Skin epidermis (tissue), 12 donors: ENCODE measurements around the gene PLA2G6.

Experiments
- H3K27ac ChIP-seq, 21 experiments: fragments of 200-600 bp; sonication (generic) in 11 of 21; one replicate each; pipeline ENCODE4 v1.5.0; 2020; ENCODE audit warnings: mild to moderate bottlenecking in 3 of 21, inconsistent platforms in 2 of 21, moderate library complexity in 2 of 21
- H3K4me3 ChIP-seq, 7 experiments: fragments of 200-600 bp; sonication (generic) in 2 of 7; one replicate each; pipeline ENCODE4 v1.5.0; 2020; ENCODE audit warnings: inconsistent platforms in 2 of 7, mild to moderate bottlenecking in 2 of 7, moderate library complexity in 1 of 7

PLA2G6 gene

GRCh38 chr22:38103641-38104040 lies 78.0 kb downstream of the PLA2G6 start:
- H3K4me3 ChIP-seq = no peak overlapping the region

GRCh38 chr22:38098410-38099249 lies 83.0 kb downstream of the PLA2G6 start:
- Histone ChIP-seq H3K4me3 (no peak overlapping the region), H3K27ac (peak overlapping the region in 4 of 21 experiments; percentile 41 to 76 (median 57))

More at GRCh38 chr22:38103641-38104040, 78.0 kb downstream of the PLA2G6 start:
- H3K27ac ChIP-seq = no peak overlapping the region

GRCh38 chr22:38097557-38098409 lies 83.8 kb downstream of the PLA2G6 start:
- H3K4me3 ChIP-seq = no peak overlapping the region
- peak overlapping the region in 4 of 21 experiments; percentile 22 to 76 (median 39) for H3K27ac ChIP-seq

GRCh38 chr22:38097058-38097457 lies 84.6 kb downstream of the PLA2G6 start:
- no peak overlapping the region for H3K4me3 ChIP-seq
- no peak overlapping the region for H3K27ac ChIP-seq

GRCh38 chr22:38089474-38089851 lies 92.2 kb downstream of the PLA2G6 start:
- Histone ChIP-seq H3K4me3 (peak overlapping the region in 3 of 7 experiments; percentile 11 to 27 (median 13)), H3K27ac (peak overlapping the region in 1 of 21 experiments; percentile 26)

GRCh38 chr22:38088629-38089473 lies 92.8 kb downstream of the PLA2G6 start:
- H3K27ac ChIP-seq = peak overlapping the region in 2 of 21 experiments; percentile 26 to 47
- peak overlapping the region in 6 of 7 experiments; percentile 1 to 27 (median 12) for H3K4me3 ChIP-seq

GRCh38 chr22:38087855-38088254 lies 93.8 kb downstream of the PLA2G6 start:
- Histone ChIP-seq H3K4me3 (no peak overlapping the region), H3K27ac (no peak overlapping the region)

GRCh38 chr22:38086942-38087341 lies 94.7 kb downstream of the PLA2G6 start:
- no peak overlapping the region for H3K4me3 ChIP-seq
- no peak overlapping the region for H3K27ac ChIP-seq

GRCh38 chr22:38086001-38086845 lies 95.4 kb downstream of the PLA2G6 start:
- Histone ChIP-seq H3K27ac (no peak overlapping the region), H3K4me3 (no peak overlapping the region)

GRCh38 chr22:38085501-38085900 lies 96.1 kb downstream of the PLA2G6 start:
- H3K4me3 ChIP-seq = no peak overlapping the region
- no peak overlapping the region for H3K27ac ChIP-seq

- H3K4me3 ChIP-seq = no peak overlapping the region
- H3K27ac ChIP-seq = no peak overlapping the region
Measured at GRCh38 chr22:38085056-38085455, 96.6 kb downstream of the PLA2G6 start.

GRCh38 chr22:38083931-38084631 lies 97.5 kb downstream of the PLA2G6 start, which contains the start of gene SLC16A8:
SLC16A8 (minus strand) TSS chr22:38084184; CDS start chr22:38082873, 1,311 bp downstream.
- Histone ChIP-seq H3K4me3 (no peak within 1 kb of the TSS), H3K27ac (no peak within 1 kb of the TSS)

- Histone ChIP-seq H3K27ac (peak overlapping the region in 1 of 21 experiments; percentile 10), H3K4me3 (no peak overlapping the region)
Measured at GRCh38 chr22:38082986-38083710, 98.5 kb downstream of the PLA2G6 start.

- H3K27ac ChIP-seq = peak overlapping the region in 1 of 21 experiments; percentile 10
- H3K4me3 ChIP-seq = peak overlapping the region in 3 of 7 experiments; percentile 15 to 36 (median 26)
Measured at GRCh38 chr22:38081941-38082828, 99.4 kb downstream of the PLA2G6 start.

- Histone ChIP-seq H3K27ac (no peak overlapping the region), H3K4me3 (peak overlapping the region; percentile 15 to 36 (median 20))
Measured at GRCh38 chr22:38081636-38081940, 100.0 kb downstream of the PLA2G6 start.

GRCh38 chr22:38080850-38081635 lies 100.6 kb downstream of the PLA2G6 start:
- H3K4me3 ChIP-seq = peak overlapping the region; percentile 15 to 36 (median 20)
- peak overlapping the region in 1 of 21 experiments; percentile 18 for H3K27ac ChIP-seq
